Activated T-cell treated with anti-CD3 and anti-CD28 coated beads, Interleukin-2, amount 50 U/mL, for 24 hours (primary cell): ENCODE results near the gene TTLL9.
"Not testable (repeated sequence)": the region's sequence is repeated elsewhere in the genome, so short reads cannot be mapped to it uniquely, and the experiment has no call there.

ENCODE experiments used
- DNase-seq: peaks from one replicate; pipeline ENCODE4 v3.0.0-alpha.2; 2020
- H3K27ac Mint-ChIP-seq: 2 replicates; pipeline ENCODE4 v1.8.0; 2020; ENCODE audit warnings: mild to moderate bottlenecking, mixed read lengths
- H3K27me3 Mint-ChIP-seq: 2 replicates; pipeline ENCODE4 v1.8.0; 2020; ENCODE audit warnings: mixed read lengths
- H3K36me3 Mint-ChIP-seq: 2 replicates; pipeline ENCODE4 v1.8.0; 2020; ENCODE audit warnings: low read depth, mixed read lengths
- H3K4me1 Mint-ChIP-seq: 2 replicates; pipeline ENCODE4 v1.8.0; 2020; ENCODE audit warnings: low read depth, mixed read lengths
- H3K4me3 Mint-ChIP-seq: 2 replicates; pipeline ENCODE4 v1.8.0; 2020; ENCODE audit warnings: mild to moderate bottlenecking, moderate library complexity, mixed read lengths
- H3K9me3 Mint-ChIP-seq: 2 replicates; pipeline ENCODE4 v1.8.0; 2020; ENCODE audit warnings: mixed read lengths

TTLL9 gene

GRCh38 chr20:31909253-31910070, 39.0 kb downstream of the TTLL9 start:
- H3K27ac Mint-ChIP-seq: no peak overlapping the region
- H3K27me3 Mint-ChIP-seq: peaks cover 2% of the 10 kb centered on the region
- no peaks in the 10 kb centered on the region for H3K9me3 Mint-ChIP-seq
- H3K36me3 Mint-ChIP-seq: no peaks in the 10 kb centered on the region
- H3K4me3 Mint-ChIP-seq: no peak overlapping the region
- no peak for DNase-seq
- no peaks in the 10 kb centered on the region for H3K4me1 Mint-ChIP-seq

- no peak overlapping the region for H3K4me3 Mint-ChIP-seq
- no peaks in the 10 kb centered on the region for H3K27me3 Mint-ChIP-seq
- no peak overlapping the region for H3K27ac Mint-ChIP-seq
- no peaks in the 10 kb centered on the region for H3K36me3 Mint-ChIP-seq
- no peak for DNase-seq
- no peaks in the 10 kb centered on the region for H3K4me1 Mint-ChIP-seq
- no peaks in the 10 kb centered on the region for H3K9me3 Mint-ChIP-seq
Observed at GRCh38 chr20:31910071-31910803, 39.8 kb downstream of the TTLL9 start.

GRCh38 chr20:31913431-31914157, 43.2 kb downstream of the TTLL9 start:
- Mint-ChIP-seq H3K4me3 (no peak overlapping the region), H3K36me3 (no peaks in the 10 kb centered on the region), H3K9me3 (no peaks in the 10 kb centered on the region), H3K4me1 (no peaks in the 10 kb centered on the region), H3K27ac (no peak overlapping the region), H3K27me3 (peaks cover under 1% of the 10 kb centered on the region)
- DNase-seq: no peak

- H3K36me3 Mint-ChIP-seq: no peaks in the 10 kb centered on the region
Observed at GRCh38 chr20:31914170-31914569, 43.7 kb downstream of the TTLL9 start.

GRCh38 chr20:31915491-31916280, 45.3 kb downstream of the TTLL9 start:
- DNase-seq: no peak
- Mint-ChIP-seq H3K9me3 (no peaks in the 10 kb centered on the region), H3K4me3 (no peak overlapping the region), H3K4me1 (no peaks in the 10 kb centered on the region), H3K36me3 (no peaks in the 10 kb centered on the region), H3K27me3 (peaks cover 17% of the 10 kb centered on the region), H3K27ac (no peak overlapping the region)

More at GRCh38 chr20:31914170-31914569, 43.7 kb downstream of the TTLL9 start:
- Mint-ChIP-seq H3K9me3 (no peaks in the 10 kb centered on the region), H3K4me3 (no peak overlapping the region), H3K27me3 (peaks cover 7% of the 10 kb centered on the region), H3K27ac (no peak overlapping the region), H3K4me1 (no peaks in the 10 kb centered on the region)
- no peak for DNase-seq

GRCh38 chr20:31916708-31917107, 46.3 kb downstream of the TTLL9 start:
- DNase-seq: no peak
- Mint-ChIP-seq H3K4me1 (no peaks in the 10 kb centered on the region), H3K4me3 (no peak overlapping the region), H3K27me3 (peaks cover 20% of the 10 kb centered on the region), H3K36me3 (no peaks in the 10 kb centered on the region), H3K27ac (no peak overlapping the region), H3K9me3 (no peaks in the 10 kb centered on the region)

GRCh38 chr20:31917962-31918412, 47.6 kb downstream of the TTLL9 start:
- not testable (repeated sequence) for H3K4me1 Mint-ChIP-seq, DNase-seq, H3K4me3 Mint-ChIP-seq, H3K27ac Mint-ChIP-seq, H3K36me3 Mint-ChIP-seq, H3K9me3 Mint-ChIP-seq
- peaks cover 20% of the 10 kb centered on the region for H3K27me3 Mint-ChIP-seq

GRCh38 chr20:31918466-31919105, 48.2 kb downstream of the TTLL9 start:
- no peak for DNase-seq
- H3K9me3 Mint-ChIP-seq: no peaks in the 10 kb centered on the region
- no peaks in the 10 kb centered on the region for H3K36me3 Mint-ChIP-seq
- no peaks in the 10 kb centered on the region for H3K4me1 Mint-ChIP-seq
- H3K27me3 Mint-ChIP-seq: peaks cover 20% of the 10 kb centered on the region
- no peak overlapping the region for H3K4me3 Mint-ChIP-seq
- no peak overlapping the region for H3K27ac Mint-ChIP-seq

GRCh38 chr20:31919410-31920155, 49.1 kb downstream of the TTLL9 start:
- Mint-ChIP-seq H3K27me3 (peaks cover 30% of the 10 kb centered on the region), H3K4me3 (no peak overlapping the region), H3K36me3 (no peaks in the 10 kb centered on the region), H3K4me1 (no peaks in the 10 kb centered on the region), H3K27ac (no peak overlapping the region), H3K9me3 (no peaks in the 10 kb centered on the region)
- DNase-seq: no peak

GRCh38 chr20:31920275-31920855, 49.9 kb downstream of the TTLL9 start:
- DNase-seq: no peak
- Mint-ChIP-seq H3K9me3 (no peaks in the 10 kb centered on the region), H3K27me3 (peaks cover 35% of the 10 kb centered on the region), H3K27ac (no peak overlapping the region), H3K36me3 (no peaks in the 10 kb centered on the region), H3K4me3 (no peak overlapping the region), H3K4me1 (no peaks in the 10 kb centered on the region)

- H3K4me3 Mint-ChIP-seq, H3K36me3 Mint-ChIP-seq, DNase-seq, H3K9me3 Mint-ChIP-seq, H3K27ac Mint-ChIP-seq, H3K4me1 Mint-ChIP-seq: not testable (repeated sequence)
- H3K27me3 Mint-ChIP-seq: peaks cover 35% of the 10 kb centered on the region
Observed at GRCh38 chr20:31921480-31921879, 51.0 kb downstream of the TTLL9 start.

GRCh38 chr20:31922181-31922580, 51.7 kb downstream of the TTLL9 start:
- Mint-ChIP-seq H3K27ac (no peak overlapping the region), H3K9me3 (no peaks in the 10 kb centered on the region), H3K4me1 (no peaks in the 10 kb centered on the region), H3K27me3 (peaks cover 35% of the 10 kb centered on the region), H3K36me3 (no peaks in the 10 kb centered on the region), H3K4me3 (no peak overlapping the region)
- DNase-seq: no peak

- H3K4me3 Mint-ChIP-seq: no peak overlapping the region
- no peak for DNase-seq
- H3K4me1 Mint-ChIP-seq: no peaks in the 10 kb centered on the region
- no peaks in the 10 kb centered on the region for H3K36me3 Mint-ChIP-seq
- no peak overlapping the region for H3K27ac Mint-ChIP-seq
- H3K9me3 Mint-ChIP-seq: no peaks in the 10 kb centered on the region
- peaks cover 38% of the 10 kb centered on the region for H3K27me3 Mint-ChIP-seq
Observed at GRCh38 chr20:31922588-31922987, 52.2 kb downstream of the TTLL9 start.
